NCI-H146 treated with DMSO at 0.1 percent for 48 hours (cell line): ENCODE measurements around the gene KRTAP22-2.

Experiments
- DNase-seq: peaks from one replicate; lab custom pipeline; 2025; ENCODE audit not compliant: unreplicated experiment; lab: John Stamatoyannopoulos, UW

Gene KRTAP22-2

DNA sequence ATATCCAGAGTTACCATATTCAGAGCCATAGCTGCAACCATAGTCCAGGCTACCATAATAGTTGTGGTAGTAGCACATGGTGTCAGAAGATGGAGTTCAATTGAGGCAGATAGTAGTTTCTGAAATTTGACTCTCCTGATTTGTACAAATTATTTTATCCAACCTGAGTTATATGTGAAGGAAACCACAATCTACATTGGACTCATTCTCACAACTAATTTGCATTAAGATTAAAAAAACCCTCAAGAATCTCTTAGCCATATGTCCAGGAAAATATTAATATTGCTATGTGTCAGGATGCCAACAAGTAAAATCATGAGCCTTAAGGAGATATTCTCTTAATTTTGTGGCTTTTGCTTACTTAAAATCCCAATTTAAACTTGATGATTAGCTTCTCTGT lies at the start of gene KRTAP22-2:
Gene KRTAP22-2 (minus strand): TSS at position 101 of the 400 bp plus-strand sequence.
- no peak for DNase-seq

DNA sequence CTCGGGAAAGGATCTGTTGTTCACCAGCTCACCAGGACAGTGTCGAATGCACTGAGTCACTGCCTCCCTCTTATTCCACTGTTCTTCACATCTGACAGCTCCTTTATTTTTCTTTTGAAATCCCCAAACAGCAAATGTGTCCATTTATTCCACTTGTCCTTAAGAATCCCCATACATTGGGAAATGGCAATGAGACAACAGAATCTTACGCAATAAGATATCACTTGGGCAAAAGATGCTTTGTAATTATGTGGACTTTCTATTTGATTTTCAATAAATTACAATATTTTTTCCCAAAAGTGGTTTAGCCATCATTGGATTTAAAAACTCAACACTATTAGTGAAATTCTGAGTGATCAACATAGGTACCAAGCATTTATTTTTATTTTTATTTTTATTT lies 48.5 kb upstream of the KRTAP22-2 start:
- DNase-seq = no peak

DNA sequence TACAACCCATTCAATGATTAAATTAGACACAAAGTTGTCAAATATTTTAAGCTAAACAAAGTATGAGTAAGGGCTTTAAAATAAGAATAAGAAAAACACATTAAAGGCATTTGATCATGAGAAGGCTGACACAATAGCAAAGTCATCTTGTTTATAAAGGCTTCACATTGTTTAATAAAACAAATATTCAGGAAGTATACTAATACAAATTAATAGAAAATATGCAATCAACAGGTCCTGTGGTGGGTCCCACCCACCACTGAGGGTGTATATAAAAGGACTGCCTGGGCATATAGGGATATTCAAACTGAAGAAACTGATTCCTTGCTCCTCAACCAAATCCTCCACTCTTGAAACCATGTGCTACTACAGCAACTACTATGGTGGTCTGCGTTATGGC lies 44.7 kb upstream of the KRTAP22-2 start, which contains the start of gene KRTAP20-2:
Gene KRTAP20-2 (plus strand): TSS at position 301 of the 400 bp plus-strand sequence. CDS start 58 bp downstream, at position 359.
- no peak for DNase-seq

DNA sequence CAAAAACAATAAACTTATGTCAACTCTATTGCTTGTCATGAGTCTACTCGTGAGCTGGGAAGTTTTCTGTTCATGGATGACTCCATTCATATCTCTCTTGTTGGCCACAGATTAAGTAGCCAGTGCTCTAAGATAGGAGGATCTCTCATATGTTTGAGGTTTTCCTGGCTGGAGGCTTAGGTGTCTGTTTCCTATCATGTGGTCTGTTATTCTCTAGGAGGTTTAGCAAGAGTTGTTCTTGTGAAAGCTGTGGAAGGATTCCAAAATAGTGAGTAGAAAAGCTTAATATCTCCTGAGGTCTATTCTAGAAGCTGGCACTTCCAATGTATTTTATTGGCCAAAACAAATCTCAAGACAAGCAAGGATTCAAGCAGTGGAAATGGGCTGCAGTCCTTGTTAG lies 39.0 kb upstream of the KRTAP22-2 start:
- DNase-seq = no peak

DNA sequence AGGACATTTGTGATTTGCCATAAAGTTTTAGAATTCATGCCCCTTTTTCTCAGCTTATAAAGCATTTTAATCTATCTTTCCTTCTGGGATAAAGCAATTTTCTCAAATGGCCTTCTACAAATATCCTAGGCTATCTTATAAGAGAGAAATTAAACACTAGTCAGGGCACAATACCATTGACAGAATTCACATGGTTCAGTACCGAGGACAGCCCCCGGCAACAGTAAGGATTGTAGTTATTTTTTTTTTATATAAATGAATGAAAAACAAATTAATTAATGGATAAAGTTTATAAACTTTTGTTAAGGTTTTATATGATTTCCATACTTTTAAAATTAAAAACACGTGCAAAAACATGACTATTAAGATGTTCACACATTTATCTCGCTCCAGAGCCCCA lies 37.9 kb upstream of the KRTAP22-2 start:
- no peak for DNase-seq

DNA sequence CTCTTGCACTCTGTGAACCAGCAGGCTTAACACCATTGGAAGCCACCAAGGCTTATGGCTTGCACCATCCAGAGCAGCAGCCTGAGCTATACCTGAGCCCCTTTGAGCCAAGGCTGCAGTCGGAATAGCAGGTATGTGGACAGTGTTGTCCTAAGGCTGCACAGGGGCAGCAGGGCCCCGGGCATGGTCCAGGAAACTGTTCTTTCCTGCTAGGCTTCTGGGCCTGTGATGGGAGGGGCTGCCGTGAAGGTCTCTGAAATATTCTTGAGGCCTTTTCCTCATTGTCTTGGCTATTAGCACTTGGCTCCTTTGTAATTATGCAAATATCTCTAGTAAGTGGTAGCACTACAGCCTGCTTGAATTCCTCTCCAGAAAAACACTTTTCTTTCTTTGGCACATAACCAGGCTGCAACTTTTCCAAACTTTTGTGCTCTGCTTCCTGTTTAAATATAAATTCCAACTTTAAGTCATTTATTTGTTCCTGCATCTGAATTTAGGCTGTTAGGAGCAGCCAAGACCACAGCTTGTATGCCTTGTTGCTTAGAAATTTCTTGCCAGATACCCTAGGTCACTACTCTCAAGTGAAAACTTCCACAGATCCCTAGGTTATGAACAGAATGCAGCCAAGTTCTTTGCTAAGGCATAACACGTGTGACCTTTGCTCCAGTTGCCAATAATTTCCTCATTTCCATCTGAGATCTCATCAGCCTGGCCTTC lies 35.4 kb upstream of the KRTAP22-2 start:
- DNase-seq = no peak

DNA sequence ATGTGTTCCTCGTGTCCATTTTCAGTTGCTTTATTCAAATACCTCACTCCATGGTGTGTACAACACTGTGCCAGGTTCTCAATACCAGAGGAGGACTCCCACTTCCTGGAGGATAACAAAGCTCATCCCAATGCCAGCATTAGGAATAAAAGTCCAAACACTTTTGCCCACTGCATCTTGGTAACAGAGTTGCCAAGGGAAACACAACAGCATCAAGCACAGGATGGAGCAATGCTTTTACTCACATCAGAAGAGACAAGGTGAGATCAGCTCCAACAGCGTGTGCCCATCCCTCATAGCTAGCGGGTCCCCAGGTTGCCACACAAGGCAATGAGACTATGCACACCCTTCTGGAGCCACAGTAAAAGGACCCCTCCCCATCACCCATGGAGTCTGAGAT lies 33.2 kb upstream of the KRTAP22-2 start:
- no peak for DNase-seq

DNA sequence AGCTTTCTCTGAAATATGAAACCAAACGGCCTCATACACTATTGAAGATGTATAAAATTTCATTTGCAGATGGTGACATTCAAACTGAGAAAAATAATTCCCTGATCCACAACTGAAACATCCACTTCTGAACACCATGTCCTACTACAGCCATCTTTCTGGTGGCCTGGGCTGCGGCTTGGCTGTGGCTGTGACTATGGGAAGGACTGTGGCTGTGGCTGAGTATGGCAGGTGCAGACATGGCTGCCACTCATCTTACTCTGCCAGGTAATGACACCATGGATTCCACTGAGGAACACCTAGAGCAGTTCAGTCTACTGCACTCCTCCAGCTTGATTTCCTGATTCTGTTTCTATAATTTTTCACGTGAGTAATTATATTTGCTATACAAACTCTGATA lies 30.3 kb upstream of the KRTAP22-2 start, which contains the start of gene KRTAP20-4:
Gene KRTAP20-4 (plus strand): TSS at position 106 of the 400 bp plus-strand sequence.
- DNase-seq = no peak

DNA sequence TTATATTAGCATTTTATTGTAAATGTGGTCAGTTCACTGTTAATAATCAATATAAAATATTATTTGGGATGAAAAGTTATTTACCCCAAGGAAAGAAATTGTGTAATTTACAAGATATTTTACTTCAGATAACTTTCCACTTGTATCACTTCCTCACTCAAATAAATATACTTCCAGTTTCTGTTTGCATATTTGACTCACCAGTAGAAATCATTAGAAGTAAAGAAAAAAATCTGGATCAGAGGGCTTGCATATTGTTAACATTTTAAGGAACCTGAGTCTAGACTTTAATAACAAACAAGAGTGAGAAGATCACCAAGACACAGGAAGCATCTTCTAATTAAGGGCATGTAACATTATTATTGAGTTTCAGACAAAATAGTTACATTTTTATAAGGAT lies 29.9 kb upstream of the KRTAP22-2 start:
- no peak for DNase-seq

DNA sequence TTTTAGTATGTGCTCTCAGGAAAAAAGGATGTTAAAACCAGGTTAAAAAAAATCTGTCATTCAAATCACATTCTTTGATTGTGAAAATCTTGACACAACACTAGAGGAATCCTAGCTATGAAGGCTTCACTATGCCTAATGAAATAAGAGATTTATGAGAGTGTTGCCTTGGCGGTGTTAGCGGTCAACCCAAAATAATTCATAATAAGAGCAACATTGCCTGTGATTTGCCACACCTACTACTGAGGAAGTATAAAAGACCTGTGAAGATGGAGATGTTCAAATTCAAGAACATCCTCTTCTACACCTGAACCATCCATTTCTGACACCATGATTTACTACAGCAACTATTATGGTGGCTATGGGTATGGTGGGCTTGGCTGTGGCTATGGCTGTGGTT lies 25.9 kb upstream of the KRTAP22-2 start, which contains the start of gene KRTAP20-1:
Gene KRTAP20-1 (plus strand): TSS at position 301 of the 400 bp plus-strand sequence. CDS start 30 bp downstream, at position 331.
- DNase-seq = no peak

DNA sequence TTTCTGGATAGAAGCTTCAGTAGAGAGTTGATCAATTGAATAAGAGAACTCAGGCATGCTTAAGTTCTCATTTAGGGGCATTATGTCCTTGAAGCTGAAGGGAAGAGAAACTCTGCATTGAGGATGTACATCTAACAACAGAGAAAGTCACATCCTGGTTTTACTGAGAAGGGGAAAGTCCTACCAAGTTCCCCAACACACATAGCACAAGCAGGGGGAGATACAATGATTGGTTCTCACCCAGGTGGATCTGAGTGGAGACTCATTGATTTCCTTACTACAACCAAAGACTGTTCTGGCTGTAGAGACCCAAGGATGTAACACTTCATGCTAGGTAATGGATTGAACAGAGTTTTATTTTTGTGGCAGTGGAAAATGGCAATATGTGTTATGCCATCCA lies 25.0 kb upstream of the KRTAP22-2 start:
- no peak for DNase-seq

DNA sequence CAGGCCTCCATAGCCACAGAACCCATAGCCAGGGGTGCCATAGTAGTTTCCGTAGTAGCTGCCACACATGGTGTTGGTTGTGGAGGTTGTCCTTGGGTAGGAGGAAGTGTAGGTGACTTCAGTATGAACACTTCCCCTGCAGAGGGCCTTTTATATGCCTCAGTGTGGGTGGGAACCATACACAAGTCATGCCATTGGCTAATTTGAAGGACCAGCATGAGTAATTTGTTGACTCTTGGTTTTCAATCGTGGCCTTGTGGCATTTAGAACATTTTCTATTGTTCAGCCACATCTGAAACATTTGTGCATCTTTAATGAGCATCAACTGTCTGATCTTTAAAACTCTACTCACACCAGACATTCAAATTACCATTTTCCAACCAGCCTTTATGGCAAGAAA lies 23.6 kb upstream of the KRTAP22-2 start, which contains the start of gene KRTAP6-1:
Gene KRTAP6-1 (minus strand): TSS at position 95 of the 400 bp plus-strand sequence. CDS start 26 bp downstream, at position 69.
- DNase-seq = no peak

DNA sequence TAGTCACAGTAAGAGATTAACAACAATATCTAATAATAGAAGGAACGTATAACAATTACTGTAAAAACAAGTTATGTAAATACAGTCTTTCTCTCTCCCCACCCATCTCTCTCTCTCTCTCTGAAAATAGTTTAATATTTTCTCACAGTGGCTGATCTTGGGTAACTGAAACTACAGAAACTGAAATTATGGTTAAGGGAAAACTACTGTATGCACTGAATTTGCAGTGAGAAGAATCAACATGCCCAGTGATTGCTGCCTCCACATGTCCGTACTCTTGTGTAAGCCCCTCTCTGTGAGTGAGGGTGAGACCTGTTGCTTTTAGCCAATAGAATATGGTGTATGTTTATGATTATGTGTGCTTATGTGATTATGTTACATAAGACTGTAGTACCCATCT lies 21.9 kb upstream of the KRTAP22-2 start:
- no peak for DNase-seq

DNA sequence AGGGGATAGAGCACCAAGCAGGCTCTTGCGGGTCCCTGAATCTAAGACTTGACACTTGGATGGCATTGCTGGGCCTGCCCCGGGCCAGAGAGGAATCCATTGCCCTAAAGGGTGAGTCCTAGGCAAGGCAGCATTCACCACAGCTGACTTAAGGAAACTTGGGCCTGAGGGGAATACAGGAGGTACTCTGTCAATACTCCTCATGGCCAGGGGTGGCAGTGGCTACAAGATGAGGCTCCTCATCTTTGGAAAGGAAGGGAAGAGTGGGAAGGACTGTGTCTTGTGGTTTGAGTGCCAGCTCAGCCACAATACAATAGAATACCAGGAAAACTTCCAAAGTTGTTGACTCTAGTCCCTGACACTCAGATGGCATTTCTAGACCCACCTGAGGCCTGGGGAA lies 15.8 kb upstream of the KRTAP22-2 start:
- DNase-seq = no peak

DNA sequence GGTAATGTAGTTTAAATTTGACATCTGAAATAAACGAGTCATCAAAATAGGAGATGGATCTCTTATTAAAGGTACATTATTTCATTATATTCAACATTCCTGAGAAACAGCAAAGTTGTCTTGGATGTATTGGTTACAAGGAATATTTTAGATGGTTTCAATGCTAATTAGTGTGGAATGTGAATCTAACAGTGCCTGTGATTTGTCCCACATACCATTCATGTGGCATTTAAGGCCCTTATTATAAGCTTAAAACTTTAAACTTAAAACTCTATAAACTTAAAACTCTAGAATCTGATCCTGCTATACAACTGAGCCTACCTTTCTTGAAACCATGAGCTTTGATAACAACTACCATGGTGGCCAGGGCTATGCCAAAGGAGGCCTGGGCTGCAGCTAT lies 10.6 kb upstream of the KRTAP22-2 start, which contains the start of gene KRTAP22-1:
Gene KRTAP22-1 (plus strand): TSS at position 301 of the 400 bp plus-strand sequence.
- DNase-seq = no peak

DNA sequence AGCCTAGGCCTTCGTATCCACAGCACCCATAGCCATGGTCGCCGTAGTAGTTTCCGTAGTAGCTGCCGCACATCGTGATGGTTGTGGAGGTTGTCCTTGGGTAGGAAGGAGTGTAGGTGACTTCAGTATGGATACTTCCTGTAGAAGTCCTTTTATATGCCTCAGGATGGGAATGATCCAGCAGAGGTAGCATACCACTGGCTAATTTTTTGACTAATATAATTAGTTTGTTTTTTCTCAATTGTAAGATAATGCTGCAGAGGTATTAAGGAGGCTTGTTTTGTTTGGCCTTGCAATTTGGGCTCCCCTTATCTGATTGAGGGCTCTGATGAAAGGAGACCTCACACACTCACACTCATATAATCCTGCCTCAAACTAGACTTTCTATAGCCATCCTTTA lies 8.6 kb upstream of the KRTAP22-2 start, which contains the start of gene KRTAP6-2:
Gene KRTAP6-2 (minus strand): TSS at position 101 of the 400 bp plus-strand sequence. CDS start 28 bp downstream, at position 73.
- DNase-seq = no peak

DNA sequence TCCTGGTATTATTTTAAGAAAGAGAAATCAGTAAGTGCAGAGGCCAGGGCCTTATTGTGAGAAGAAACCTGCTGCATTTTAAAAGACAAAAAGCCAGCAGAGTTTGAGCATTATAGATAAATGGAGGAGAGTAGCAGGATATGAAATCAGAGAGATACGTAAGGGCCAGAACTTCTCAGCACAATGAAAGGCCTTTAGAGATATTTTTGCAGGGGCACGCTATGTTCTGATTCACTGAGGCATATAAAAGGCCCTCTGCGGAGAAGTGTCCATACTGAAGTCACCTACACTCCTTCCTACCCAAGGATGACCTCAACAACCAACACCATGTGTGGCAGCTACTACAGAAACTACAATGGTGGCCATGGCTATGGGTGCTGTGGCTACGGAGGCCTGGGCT lies 1.9 kb upstream of the KRTAP22-2 start, which contains the start of gene KRTAP6-3:
Gene KRTAP6-3 (plus strand): TSS at position 301 of the 400 bp plus-strand sequence. CDS start 6 bp downstream, at position 307.
- no peak for DNase-seq

DNA sequence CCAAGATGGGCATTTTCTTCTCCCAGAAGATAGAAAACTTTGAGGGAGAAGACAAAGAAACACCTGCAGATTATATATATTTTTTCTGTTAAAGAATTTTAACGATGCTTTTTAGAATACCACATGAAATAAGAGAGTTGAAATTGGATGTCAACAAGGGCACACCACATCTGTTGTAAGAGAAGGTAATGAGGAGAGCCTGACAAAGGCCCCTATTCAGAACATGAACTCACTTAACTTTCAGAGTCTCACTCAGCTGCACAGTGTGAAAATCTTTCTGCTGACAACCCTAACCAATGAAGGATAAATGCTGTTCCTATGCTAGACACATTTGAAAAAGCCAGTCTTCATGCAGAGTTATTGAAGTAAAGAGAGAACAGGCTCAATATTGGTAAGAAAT lies 7.3 kb downstream of the KRTAP22-2 start:
- no peak for DNase-seq

DNA sequence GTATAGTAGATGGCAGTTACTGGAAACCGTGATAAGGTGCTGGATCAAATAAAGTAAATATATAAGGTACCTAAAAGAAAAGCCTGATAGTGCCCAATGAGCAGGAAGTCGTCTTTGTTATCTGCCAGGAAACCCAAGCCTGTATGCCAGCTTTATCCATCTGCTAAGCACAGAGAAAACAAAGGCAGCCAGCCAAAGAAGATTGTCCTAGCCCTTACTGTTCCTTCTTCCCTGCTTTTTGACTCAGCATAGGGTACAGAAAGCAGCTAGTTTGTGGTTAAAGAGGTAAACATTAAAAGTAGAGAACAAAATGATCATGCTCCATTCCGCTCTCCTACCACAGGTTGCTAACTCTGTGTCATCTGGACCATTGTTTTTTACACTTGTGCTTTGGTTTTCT lies 10.1 kb downstream of the KRTAP22-2 start:
- DNase-seq = no peak

DNA sequence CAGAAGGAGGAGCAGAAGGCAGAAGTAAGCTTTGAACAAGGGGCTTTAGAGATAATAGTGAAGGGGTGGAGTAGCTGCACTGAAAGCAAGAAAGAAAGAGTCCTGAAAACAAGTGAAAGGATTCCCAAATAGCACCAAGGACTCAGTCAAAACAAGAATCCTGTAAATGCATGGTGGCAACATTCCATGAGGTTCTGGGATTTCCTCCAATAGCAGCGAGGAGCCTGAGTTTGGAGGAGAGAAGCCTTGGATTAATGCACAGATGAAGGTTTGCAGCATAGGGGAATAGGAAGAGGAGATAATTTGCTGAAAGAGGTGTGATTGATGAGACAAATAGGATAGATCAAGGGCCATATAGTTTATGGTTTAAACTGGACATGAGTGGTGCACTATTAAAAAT lies 10.9 kb downstream of the KRTAP22-2 start:
- DNase-seq = no peak

DNA sequence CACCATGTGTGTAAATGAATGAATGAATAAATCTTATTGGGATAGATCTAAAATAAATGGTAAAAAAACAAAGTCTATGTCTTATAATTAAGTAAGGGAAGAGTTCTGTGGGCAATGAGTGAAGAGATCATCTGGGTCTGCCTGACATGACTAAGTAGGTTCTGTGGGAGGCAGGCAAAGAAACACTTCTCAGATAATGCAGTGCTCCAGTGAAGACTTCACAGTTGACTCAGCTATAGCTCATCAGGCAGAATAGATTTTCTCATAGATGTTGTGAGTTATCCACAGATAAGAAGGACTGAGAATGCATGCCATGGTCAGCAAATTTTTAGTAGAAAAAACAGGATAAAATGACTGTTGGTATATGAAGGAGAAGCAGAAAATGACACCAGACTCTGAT lies 12.4 kb downstream of the KRTAP22-2 start:
- DNase-seq = no peak

DNA sequence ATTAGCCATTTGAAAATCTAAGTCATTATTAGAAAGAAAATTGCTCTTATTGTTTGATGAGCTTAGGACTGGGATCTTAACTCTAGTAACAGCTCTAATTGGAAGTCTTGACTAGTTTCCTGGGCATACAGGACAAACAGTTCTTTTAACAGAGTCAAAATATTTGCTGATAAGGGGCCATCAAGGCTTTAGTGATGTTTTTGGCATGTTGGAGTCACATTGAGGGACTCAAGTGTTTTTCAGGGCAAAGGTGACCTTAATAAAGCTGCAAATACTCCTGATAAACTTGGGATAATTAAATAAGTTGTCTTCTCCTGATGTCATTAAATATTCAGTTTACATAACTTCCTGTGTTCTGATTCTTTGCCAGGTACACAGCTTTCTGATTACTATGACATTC lies 22.6 kb downstream of the KRTAP22-2 start:
- DNase-seq = no peak
